PC-9 (cell line): ENCODE measurements around the gene STEAP3. TPM values are rescaled to one million over a fixed set of nuclear protein-coding genes. Genes with fewer than 3 reads are reported as not detected.
A peak's percentile ranks its signal among the peaks of the same experiment; 100 is the strongest.

ENCODE experiments used
- BruUV-seq: library from RNA; stranded (reverse); fragments of 400-500 nt; replicated peaks from 2 replicates; lab custom pipeline; 2021; lab: Mats Ljungman, UMichigan
- CTCF ChIA-PET: fragments of 300-600 bp; sonication (Branson Sonifier 250); formaldehyde crosslinking; loops from one replicate; lab custom pipeline; 2022; ENCODE audit warnings: antibody characterized with exemption; lab: Charles Lee
- POLR2A ChIA-PET: fragments of 300-600 bp; sonication (Branson Sonifier 250); formaldehyde crosslinking; loops from one replicate; lab custom pipeline; 2022; ENCODE audit warnings: antibody characterized with exemption; ENCODE audit not compliant: unreplicated experiment; lab: Charles Lee
- DNase-seq, 2 experiments: peaks; one replicate each; pipeline versions ENCODE4 v3.0.0 to v3.0.0-alpha.2; 2015 to 2022; ENCODE audit warnings: mixed read lengths in 1 of 2
- H2AFZ ChIP-seq: fragments of 200-600 bp; sonication (generic); 2 replicates; pipeline ENCODE4 v1.8.1; 2017; ENCODE audit warnings: antibody characterized with exemption
- H3F3A ChIP-seq: fragments of 200-600 bp; sonication (generic); 2 replicates; pipeline ENCODE4 v1.8.1; 2017; ENCODE audit warnings: antibody characterized with exemption, mild to moderate bottlenecking, low read depth; ENCODE audit not compliant: insufficient read depth
- H3K27ac ChIP-seq: fragments of 200-600 bp; sonication (generic); 2 replicates; pipeline ENCODE4 v1.6.1; 2016; ENCODE audit warnings: mixed run types
- H3K27me3 ChIP-seq: fragments of 200-600 bp; sonication (generic); 2 replicates; pipeline ENCODE4 v1.6.1; 2016; ENCODE audit warnings: low read depth, mixed run types; ENCODE audit not compliant: insufficient read depth
- H3K36me3 ChIP-seq: fragments of 200-600 bp; sonication (generic); 2 replicates; pipeline ENCODE4 v1.6.1; 2016; ENCODE audit warnings: low read depth, mixed run types
- H3K4me1 ChIP-seq: fragments of 200-600 bp; sonication (generic); replicated peaks from 2 replicates; pipeline ENCODE4 v1.6.1; 2016; ENCODE audit warnings: mixed run types; ENCODE audit not compliant: insufficient read depth
- H3K4me2 ChIP-seq: fragments of 200-600 bp; sonication (generic); 2 replicates; pipeline ENCODE4 v1.6.1; 2017; ENCODE audit warnings: mixed run types
- H3K4me3 ChIP-seq: fragments of 200-600 bp; sonication (generic); 2 replicates; pipeline ENCODE4 v1.6.1; 2016; ENCODE audit warnings: mixed run types
- H3K79me2 ChIP-seq: fragments of 200-600 bp; sonication (generic); 2 replicates; pipeline ENCODE4 v1.6.1; 2017; ENCODE audit warnings: low read depth, mixed run types
- H3K9me2 ChIP-seq: fragments of 200-600 bp; sonication (generic); 2 replicates; pipeline ENCODE4 v1.8.1; 2017; ENCODE audit warnings: mild to moderate bottlenecking; ENCODE audit not compliant: insufficient read depth
- H3K9me3 ChIP-seq: fragments of 200-600 bp; sonication (generic); 2 replicates; pipeline ENCODE4 v1.8.1; 2016; ENCODE audit warnings: low read depth; ENCODE audit not compliant: insufficient read depth
- H4K20me1 ChIP-seq: fragments of 200-600 bp; sonication (generic); 2 replicates; pipeline ENCODE4 v1.8.1; 2017; ENCODE audit not compliant: insufficient read depth
- EZH2 ChIP-seq: fragments of 200-600 bp; sonication (generic); IDR thresholded peaks from 2 replicates; pipeline ENCODE4 v1.8.0; 2017; ENCODE audit warnings: antibody characterized with exemption, low read depth
- intact Hi-C: fragments of 100-400 bp; cut with micrococcal nuclease; formaldehyde crosslinking; loops from one replicate; pipeline ENCODE4 v1.10.0; 2022; ENCODE audit not compliant: unreplicated experiment
- total RNA-seq: library from RNA; stranded (reverse); gene quantifications from 2 replicates; pipeline ENCODE4 v1.2.3, GENCODE V29; 2021
- TF ChIP-seq, protein P1 (sequence below): fragments of 200-600 bp; sonication (generic); conservative IDR thresholded peaks from 2 replicates; pipeline ENCODE4 v1.6.1; 2017; ENCODE audit warnings: mixed run types, antibody characterized with exemption, mild to moderate bottlenecking, moderate library complexity

Gene STEAP3
- total RNA-seq, 1 experiment from 2014 or later, result 23.0 TPM

DNA sequence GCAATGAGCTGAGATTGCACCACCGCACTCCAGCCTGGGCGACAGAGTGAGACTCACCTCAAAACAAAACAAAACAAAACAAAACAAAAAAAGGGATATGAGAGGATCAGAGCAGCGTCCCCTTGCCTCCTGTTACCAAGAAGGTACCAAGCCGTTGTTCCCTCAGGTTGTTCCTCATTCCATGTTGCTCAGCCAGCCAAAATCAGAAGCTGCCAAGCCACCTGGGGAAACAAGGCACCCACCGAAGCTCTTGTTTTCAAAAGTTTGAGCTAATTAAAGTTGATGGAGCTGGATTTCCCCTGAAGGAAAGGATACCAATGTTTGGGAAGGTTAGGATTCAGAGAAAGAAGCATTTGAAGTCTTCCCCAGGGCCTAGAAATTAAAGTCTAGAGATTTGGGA, 21.8 kb upstream of the STEAP3 start:
- intact Hi-C loops, result no loop called here
- Histone ChIP-seq H2AFZ (no peak overlapping the region), H4K20me1 (no peaks in the 10 kb centered on the region), H3K4me1 (peaks cover 52% of the 10 kb centered on the region), H3K4me3 (no peak overlapping the region), H3K36me3 (no peaks in the 10 kb centered on the region), H3K9me3 (no peaks in the 10 kb centered on the region), H3K27ac (no peak overlapping the region), H3K4me2 (no peak overlapping the region), H3K9me2 (no peaks in the 10 kb centered on the region), H3F3A (peaks cover under 1% of the 10 kb centered on the region; the same call in 1 of the 2 replicates), H3K27me3 (no peaks in the 10 kb centered on the region), H3K79me2 (no peaks in the 10 kb centered on the region)
- DNase-seq, result peak in 1 of 2 experiments; percentile 55
- POLR2A ChIA-PET, result no interaction called here
- CTCF ChIA-PET, result no interaction called here
- no peak for TF ChIP-seq EZH2
- TF ChIP-seq, protein P1, sequence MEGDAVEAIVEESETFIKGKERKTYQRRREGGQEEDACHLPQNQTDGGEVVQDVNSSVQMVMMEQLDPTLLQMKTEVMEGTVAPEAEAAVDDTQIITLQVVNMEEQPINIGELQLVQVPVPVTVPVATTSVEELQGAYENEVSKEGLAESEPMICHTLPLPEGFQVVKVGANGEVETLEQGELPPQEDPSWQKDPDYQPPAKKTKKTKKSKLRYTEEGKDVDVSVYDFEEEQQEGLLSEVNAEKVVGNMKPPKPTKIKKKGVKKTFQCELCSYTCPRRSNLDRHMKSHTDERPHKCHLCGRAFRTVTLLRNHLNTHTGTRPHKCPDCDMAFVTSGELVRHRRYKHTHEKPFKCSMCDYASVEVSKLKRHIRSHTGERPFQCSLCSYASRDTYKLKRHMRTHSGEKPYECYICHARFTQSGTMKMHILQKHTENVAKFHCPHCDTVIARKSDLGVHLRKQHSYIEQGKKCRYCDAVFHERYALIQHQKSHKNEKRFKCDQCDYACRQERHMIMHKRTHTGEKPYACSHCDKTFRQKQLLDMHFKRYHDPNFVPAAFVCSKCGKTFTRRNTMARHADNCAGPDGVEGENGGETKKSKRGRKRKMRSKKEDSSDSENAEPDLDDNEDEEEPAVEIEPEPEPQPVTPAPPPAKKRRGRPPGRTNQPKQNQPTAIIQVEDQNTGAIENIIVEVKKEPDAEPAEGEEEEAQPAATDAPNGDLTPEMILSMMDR, result no peak
- no TSS peak for BruUV-seq

GRCh38 chr2:119202610-119203310, 20.9 kb upstream of the STEAP3 start:
- H3F3A ChIP-seq, result peaks cover 4% of the 10 kb centered on the region; the same call in 1 of the 2 replicates
- no peaks in the 10 kb centered on the region for H3K27me3 ChIP-seq
- H3K9me2 ChIP-seq, result no peaks in the 10 kb centered on the region
- H3K27ac ChIP-seq, result no peak overlapping the region
- H3K4me1 ChIP-seq, result peaks cover 52% of the 10 kb centered on the region
- H4K20me1 ChIP-seq, result no peaks in the 10 kb centered on the region
- no peaks in the 10 kb centered on the region for H3K9me3 ChIP-seq
- ChIA-PET POLR2A (no interaction called here), CTCF (no interaction called here)
- BruUV-seq, result no TSS peak
- intact Hi-C loops, result no loop called here
- DNase-seq, result no peak
- H3K4me2 ChIP-seq, result no peak overlapping the region
- H3K4me3 ChIP-seq, result no peak overlapping the region
- no peaks in the 10 kb centered on the region for H3K36me3 ChIP-seq
- H2AFZ ChIP-seq, result no peak overlapping the region
- no peaks in the 10 kb centered on the region for H3K79me2 ChIP-seq
- no peak for TF ChIP-seq EZH2
- TF ChIP-seq, protein P1, result no peak

DNA sequence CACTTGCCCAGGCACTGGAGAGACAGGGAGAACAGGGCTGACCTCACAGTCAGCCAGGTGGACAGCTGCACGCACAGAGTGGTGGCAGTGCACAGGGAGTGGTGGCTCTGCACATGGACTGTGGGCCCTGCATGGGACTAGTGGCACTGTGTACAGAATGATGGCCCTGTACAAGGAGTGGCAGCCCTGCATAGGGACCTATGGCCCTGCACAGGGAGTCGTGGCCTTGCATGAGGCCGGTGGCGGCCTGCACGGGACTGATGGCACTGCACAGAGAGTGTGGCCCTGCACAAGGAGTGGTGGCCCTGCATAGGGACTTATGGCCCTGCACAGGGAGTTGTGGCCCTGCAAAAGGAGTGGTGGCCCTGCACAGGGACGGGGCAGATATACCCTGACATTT, 19.1 kb upstream of the STEAP3 start:
- Histone ChIP-seq H3K36me3 (no peaks in the 10 kb centered on the region), H3K9me3 (no peaks in the 10 kb centered on the region), H3K79me2 (no peaks in the 10 kb centered on the region), H3K27me3 (no peaks in the 10 kb centered on the region), H3K9me2 (no peaks in the 10 kb centered on the region), H3K4me3 (no peak overlapping the region), H2AFZ (no peak overlapping the region), H3K4me2 (no peak overlapping the region), H3K27ac (no peak overlapping the region), H4K20me1 (no peaks in the 10 kb centered on the region), H3K4me1 (peaks cover 57% of the 10 kb centered on the region), H3F3A (peaks cover 18% of the 10 kb centered on the region)
- TF ChIP-seq, protein P1, result no peak
- no peak for TF ChIP-seq EZH2
- ChIA-PET CTCF (no interaction called here), POLR2A (no interaction called here)
- intact Hi-C loops, result no loop called here
- DNase-seq, result no peak
- no TSS peak for BruUV-seq
